GM18868 (cell line): ENCODE results near the gene PPP1R8.

Experiments
- ATAC-seq: cut with Tn5 transposase; IDR thresholded peaks from one replicate; pipeline ENCODE4 v1.9.1; 2021; ENCODE audit warnings: mild to moderate bottlenecking, moderate library complexity; ENCODE audit not compliant: unreplicated experiment

The PPP1R8 gene

DNA sequence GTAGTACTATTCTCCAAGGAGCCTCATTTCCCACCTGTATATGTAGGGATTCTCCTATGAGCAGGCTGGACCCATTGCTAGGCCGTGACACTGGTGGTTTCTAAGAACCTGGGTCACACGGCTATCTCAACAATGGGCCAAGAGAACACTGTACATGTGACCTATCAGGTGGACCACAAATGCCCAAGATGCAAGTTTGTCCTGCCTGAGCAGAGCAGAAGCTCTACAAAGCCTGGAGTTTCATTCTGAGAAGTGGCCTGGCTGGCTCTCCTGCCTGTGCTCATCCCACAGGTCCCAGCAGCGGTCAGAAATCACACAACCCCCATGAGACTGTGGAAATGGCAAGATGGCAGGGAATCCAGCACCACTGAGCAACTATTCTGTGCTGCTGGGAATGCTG lies 58.9 kb downstream of the PPP1R8 start:
- ATAC-seq = no peak

DNA sequence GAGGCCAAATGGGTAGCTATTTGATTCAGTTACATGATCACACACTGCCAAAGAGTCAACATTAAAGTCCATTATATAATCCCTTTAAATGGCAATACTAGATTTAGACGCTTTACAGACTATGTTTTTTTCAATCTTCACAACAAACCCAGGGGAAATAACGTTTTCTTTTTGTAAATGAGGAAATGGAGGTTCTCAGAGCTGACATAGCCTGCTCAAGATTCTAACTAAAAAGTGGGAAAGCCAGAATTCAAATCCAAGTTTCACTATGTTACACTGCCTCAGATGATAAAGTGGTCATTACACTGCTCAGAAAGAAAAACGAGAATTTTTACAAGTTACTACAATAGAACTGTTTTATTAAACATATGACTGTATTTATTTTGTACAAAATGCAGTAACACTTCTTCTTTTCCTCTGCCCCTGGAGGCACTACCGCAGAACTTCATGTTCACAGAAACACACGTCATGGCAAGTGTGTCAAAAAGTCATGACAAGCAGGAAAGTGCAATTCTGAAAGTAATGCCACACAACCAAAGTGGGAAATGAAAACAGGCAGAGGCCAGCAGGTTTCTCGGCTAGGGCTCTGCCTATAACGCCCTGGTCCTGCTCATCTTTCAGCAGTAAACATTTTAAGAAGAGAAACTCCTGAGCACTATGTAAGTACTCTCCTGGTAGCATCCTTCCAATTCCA lies 60.8 kb downstream of the PPP1R8 start:
- peak; percentile 43 for ATAC-seq

DNA sequence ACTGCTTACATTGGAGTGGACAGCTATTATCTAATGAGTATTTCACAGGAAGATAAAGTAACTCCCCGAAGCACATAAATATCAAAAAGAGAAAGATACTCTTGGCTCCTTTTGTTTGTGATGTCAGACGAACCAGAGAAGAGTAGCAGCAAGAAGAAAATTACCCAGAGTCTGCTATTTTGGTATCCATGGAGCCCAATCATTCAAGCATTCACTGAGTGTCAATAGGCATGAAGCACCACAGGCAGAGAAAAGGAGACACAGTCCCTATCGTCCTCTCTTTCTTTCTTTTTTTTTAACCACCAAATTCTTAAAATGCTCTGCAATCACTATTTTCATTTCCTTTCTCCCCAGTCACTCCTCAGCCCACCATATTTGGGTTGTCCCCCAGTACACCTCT lies 63.9 kb downstream of the PPP1R8 start:
- no peak for ATAC-seq
